ENCODE data around the gene SH3BP5.

Gene SH3BP5

GRCh38 chr3:15220056-15220455 is 112.3 kb downstream of the SH3BP5 start:
- Histone ChIP-seq H3K4me1 (ENCODE audit: control insufficient read depth, insufficient read depth, low read length, unreplicated experiment) (peaks cover 4% of the 10 kb centered on the region), H2AFZ (ENCODE audit: low read length, unreplicated experiment) (no peak overlapping the region), H3K79me2 (ENCODE audit: control insufficient read depth, insufficient read depth, low read length, unreplicated experiment) (no peaks in the 10 kb centered on the region), H3K4me3 (ENCODE audit: low read depth, low read length) (no peak overlapping the region), H3K27me3 (ENCODE audit: insufficient read depth, low read length) (no peaks in the 10 kb centered on the region), H3K27ac (ENCODE audit: low read depth, low read length) (no peak overlapping the region), H3K36me3 (ENCODE audit: insufficient read depth, low read length) (peaks cover 35% of the 10 kb centered on the region)

DNA sequence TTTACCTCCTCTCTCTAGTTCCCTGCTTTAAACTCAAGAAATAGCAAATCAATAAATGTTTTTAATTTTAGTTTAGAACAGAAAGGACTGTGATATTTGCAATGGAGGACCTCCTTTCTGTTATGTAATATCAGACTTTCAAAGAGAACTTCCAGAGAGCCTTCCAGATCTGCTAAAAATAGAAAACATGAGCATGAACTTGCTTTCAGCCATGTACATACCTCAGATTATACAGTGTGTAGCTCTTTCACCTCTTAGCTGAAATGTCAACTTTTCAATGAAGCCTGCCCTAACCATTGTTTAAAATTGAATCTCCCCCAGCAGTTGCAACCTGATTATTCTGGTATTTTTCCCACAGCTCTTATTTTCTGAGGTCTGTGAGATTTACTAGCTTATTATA is 113.7 kb downstream of the SH3BP5 start:
- Histone ChIP-seq H3K4me3 (ENCODE audit: low read depth, low read length) (no peak overlapping the region), H3K27me3 (ENCODE audit: insufficient read depth, low read length) (no peaks in the 10 kb centered on the region), H3K79me2 (ENCODE audit: control insufficient read depth, insufficient read depth, low read length, unreplicated experiment) (no peaks in the 10 kb centered on the region), H2AFZ (ENCODE audit: low read length, unreplicated experiment) (no peak overlapping the region), H3K36me3 (ENCODE audit: insufficient read depth, low read length) (peaks cover 27% of the 10 kb centered on the region), H3K27ac (ENCODE audit: low read depth, low read length) (no peak overlapping the region), H3K4me1 (ENCODE audit: control insufficient read depth, insufficient read depth, low read length, unreplicated experiment) (peaks cover 4% of the 10 kb centered on the region)

DNA sequence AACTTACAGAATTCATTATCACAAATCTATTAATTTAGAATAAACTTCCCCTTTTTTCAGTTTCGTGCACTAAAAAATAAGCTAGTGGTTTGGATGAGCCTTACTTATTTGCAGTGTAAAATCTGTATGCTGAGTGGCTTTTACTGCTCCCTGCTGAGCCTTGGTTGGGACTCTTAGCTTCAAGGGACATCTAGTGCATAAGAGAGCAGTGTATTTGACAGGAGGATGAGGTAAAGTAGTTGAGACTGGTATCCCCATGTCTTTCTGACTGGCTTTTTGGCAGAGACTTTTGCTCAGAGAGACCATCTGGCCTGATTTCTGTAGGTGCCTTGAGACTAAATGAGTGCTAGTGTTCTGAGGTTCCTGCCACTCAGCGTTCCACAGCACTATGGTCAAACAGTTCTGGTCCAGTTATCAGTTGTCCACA is 114.5 kb downstream of the SH3BP5 start:
- Histone ChIP-seq H3K36me3 (ENCODE audit: insufficient read depth, low read length) (peaks cover 29% of the 10 kb centered on the region), H3K27ac (ENCODE audit: low read depth, low read length) (no peak overlapping the region), H3K4me1 (ENCODE audit: control insufficient read depth, insufficient read depth, low read length, unreplicated experiment) (peaks cover 4% of the 10 kb centered on the region), H2AFZ (ENCODE audit: low read length, unreplicated experiment) (no peak overlapping the region), H3K4me3 (ENCODE audit: low read depth, low read length) (no peak overlapping the region), H3K79me2 (ENCODE audit: control insufficient read depth, insufficient read depth, low read length, unreplicated experiment) (no peaks in the 10 kb centered on the region), H3K27me3 (ENCODE audit: insufficient read depth, low read length) (no peaks in the 10 kb centered on the region)

- H3K79me2 ChIP-seq (ENCODE audit: control insufficient read depth, insufficient read depth, low read length, unreplicated experiment) = peaks cover 3% of the 10 kb centered on the region
- no peaks in the 10 kb centered on the region for H3K27me3 ChIP-seq (ENCODE audit: insufficient read depth, low read length)
- H3K36me3 ChIP-seq (ENCODE audit: insufficient read depth, low read length) = peaks cover 34% of the 10 kb centered on the region
- H3K4me1 ChIP-seq (ENCODE audit: control insufficient read depth, insufficient read depth, low read length, unreplicated experiment) = peaks cover 4% of the 10 kb centered on the region
- no peak overlapping the region for H3K27ac ChIP-seq (ENCODE audit: low read depth, low read length)
- no peak overlapping the region for H2AFZ ChIP-seq (ENCODE audit: low read length, unreplicated experiment)
- no peak overlapping the region for H3K4me3 ChIP-seq (ENCODE audit: low read depth, low read length)
These were observed 115.2 kb downstream of the SH3BP5 start for GRCh38 chr3:15217011-15217671.

DNA sequence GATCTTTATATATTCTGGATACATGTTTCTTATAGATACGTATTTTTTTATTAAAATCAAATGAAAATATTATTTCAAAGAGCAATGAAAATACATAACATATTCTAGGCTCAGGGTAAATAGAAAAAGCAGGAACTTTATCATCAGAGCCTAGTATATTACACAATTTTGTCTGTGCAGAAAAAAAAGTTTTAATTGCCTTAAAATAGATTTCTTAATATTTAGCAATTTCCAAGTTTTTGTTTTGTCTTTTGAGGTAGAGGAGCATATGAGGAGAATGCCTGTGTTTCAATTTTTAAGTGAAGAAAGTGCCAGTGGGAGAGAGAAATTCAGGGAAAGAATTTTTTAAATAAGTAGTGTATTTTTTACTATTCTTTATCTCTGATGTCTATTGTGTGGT is 115.9 kb downstream of the SH3BP5 start:
- Histone ChIP-seq H3K4me1 (ENCODE audit: control insufficient read depth, insufficient read depth, low read length, unreplicated experiment) (peaks cover 4% of the 10 kb centered on the region), H3K27me3 (ENCODE audit: insufficient read depth, low read length) (no peaks in the 10 kb centered on the region), H2AFZ (ENCODE audit: low read length, unreplicated experiment) (no peak overlapping the region), H3K27ac (ENCODE audit: low read depth, low read length) (no peak overlapping the region), H3K79me2 (ENCODE audit: control insufficient read depth, insufficient read depth, low read length, unreplicated experiment) (peaks cover 3% of the 10 kb centered on the region), H3K4me3 (ENCODE audit: low read depth, low read length) (no peak overlapping the region), H3K36me3 (ENCODE audit: insufficient read depth, low read length) (peaks cover 36% of the 10 kb centered on the region)

GRCh38 chr3:15215996-15216395 is 116.4 kb downstream of the SH3BP5 start:
- Histone ChIP-seq H3K27ac (ENCODE audit: low read depth, low read length) (no peak overlapping the region), H3K27me3 (ENCODE audit: insufficient read depth, low read length) (no peaks in the 10 kb centered on the region), H3K36me3 (ENCODE audit: insufficient read depth, low read length) (peaks cover 36% of the 10 kb centered on the region), H3K79me2 (ENCODE audit: control insufficient read depth, insufficient read depth, low read length, unreplicated experiment) (peaks cover 8% of the 10 kb centered on the region), H3K4me3 (ENCODE audit: low read depth, low read length) (no peak overlapping the region), H2AFZ (ENCODE audit: low read length, unreplicated experiment) (no peak overlapping the region), H3K4me1 (ENCODE audit: control insufficient read depth, insufficient read depth, low read length, unreplicated experiment) (peaks cover 4% of the 10 kb centered on the region)

DNA sequence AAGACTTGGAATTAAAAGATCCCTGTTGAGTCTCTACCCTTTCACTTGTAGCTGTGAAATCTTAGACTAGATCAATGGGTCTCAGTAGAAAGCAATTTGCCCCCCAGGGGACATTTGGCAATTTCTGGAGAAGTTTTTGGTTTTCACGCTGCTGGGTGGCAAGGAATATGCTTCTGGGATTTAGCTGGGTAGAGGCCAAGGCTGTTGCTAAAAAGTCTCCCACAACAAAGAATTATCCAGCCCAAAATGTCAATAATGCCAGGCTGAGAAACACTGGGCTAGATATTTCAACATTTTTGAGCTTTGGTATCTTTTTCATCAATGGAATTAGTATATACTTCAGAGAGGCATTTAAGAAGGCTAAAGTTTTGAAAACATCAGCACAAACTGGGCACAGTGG is 117.6 kb downstream of the SH3BP5 start:
- peaks cover 27% of the 10 kb centered on the region for H3K36me3 ChIP-seq (ENCODE audit: insufficient read depth, low read length)

DNA sequence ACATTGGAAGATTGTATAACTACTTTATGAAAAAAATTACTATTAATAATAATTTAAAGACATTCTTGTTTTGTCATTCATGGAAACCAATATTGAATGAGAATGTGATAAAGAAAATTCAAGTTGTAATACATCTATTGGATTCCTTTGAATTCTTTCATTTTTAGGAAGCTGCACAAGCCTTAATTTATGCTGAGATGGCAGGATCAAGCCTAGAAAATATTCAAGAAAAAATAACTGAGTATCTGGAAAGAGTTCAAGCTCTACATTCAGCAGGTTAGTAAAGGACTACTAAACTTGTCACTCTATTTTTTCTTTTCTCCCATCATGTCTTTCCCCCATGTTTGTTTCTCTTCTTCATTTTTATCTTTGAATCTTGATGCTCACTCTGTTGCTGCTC is 120.4 kb downstream of the SH3BP5 start:
- Histone ChIP-seq H3K4me1 (ENCODE audit: control insufficient read depth, insufficient read depth, low read length, unreplicated experiment) (peaks cover 15% of the 10 kb centered on the region), H3K4me3 (ENCODE audit: low read depth, low read length) (no peak overlapping the region), H3K36me3 (ENCODE audit: insufficient read depth, low read length) (peaks cover 10% of the 10 kb centered on the region), H3K27me3 (ENCODE audit: insufficient read depth, low read length) (no peaks in the 10 kb centered on the region), H2AFZ (ENCODE audit: low read length, unreplicated experiment) (no peak overlapping the region), H3K79me2 (ENCODE audit: control insufficient read depth, insufficient read depth, low read length, unreplicated experiment) (peaks cover 41% of the 10 kb centered on the region), H3K27ac (ENCODE audit: low read depth, low read length) (no peak overlapping the region)

More for the DNA sequence above, 117.6 kb downstream of the SH3BP5 start:
- Histone ChIP-seq H3K79me2 (ENCODE audit: control insufficient read depth, insufficient read depth, low read length, unreplicated experiment) (peaks cover 16% of the 10 kb centered on the region), H2AFZ (ENCODE audit: low read length, unreplicated experiment) (no peak overlapping the region), H3K4me1 (ENCODE audit: control insufficient read depth, insufficient read depth, low read length, unreplicated experiment) (peaks cover 4% of the 10 kb centered on the region), H3K27ac (ENCODE audit: low read depth, low read length) (no peak overlapping the region), H3K27me3 (ENCODE audit: insufficient read depth, low read length) (no peaks in the 10 kb centered on the region), H3K4me3 (ENCODE audit: low read depth, low read length) (no peak overlapping the region)

GRCh38 chr3:15207836-15208504 is 124.4 kb downstream of the SH3BP5 start:
- Histone ChIP-seq H2AFZ (ENCODE audit: low read length, unreplicated experiment) (no peak overlapping the region), H3K36me3 (ENCODE audit: insufficient read depth, low read length) (peaks cover 7% of the 10 kb centered on the region), H3K27me3 (ENCODE audit: insufficient read depth, low read length) (no peaks in the 10 kb centered on the region), H3K79me2 (ENCODE audit: control insufficient read depth, insufficient read depth, low read length, unreplicated experiment) (peaks cover 49% of the 10 kb centered on the region), H3K4me1 (ENCODE audit: control insufficient read depth, insufficient read depth, low read length, unreplicated experiment) (peaks cover 17% of the 10 kb centered on the region), H3K27ac (ENCODE audit: low read depth, low read length) (no peak overlapping the region), H3K4me3 (ENCODE audit: low read depth, low read length) (peak overlapping the region; percentile 100)

GRCh38 chr3:15206662-15207576 is 125.5 kb downstream of the SH3BP5 start:
- peak overlapping the region; percentile 100 for H3K4me3 ChIP-seq (ENCODE audit: low read depth, low read length)
- no peaks in the 10 kb centered on the region for H3K27me3 ChIP-seq (ENCODE audit: insufficient read depth, low read length)
- peak overlapping the region; percentile 90 for H2AFZ ChIP-seq (ENCODE audit: low read length, unreplicated experiment)
- H3K27ac ChIP-seq (ENCODE audit: low read depth, low read length) = peak overlapping the region; percentile 73
- H3K79me2 ChIP-seq (ENCODE audit: control insufficient read depth, insufficient read depth, low read length, unreplicated experiment) = peaks cover 46% of the 10 kb centered on the region
- H3K36me3 ChIP-seq (ENCODE audit: insufficient read depth, low read length) = peaks cover under 1% of the 10 kb centered on the region; the same call in 1 of the 2 replicates
- peaks cover 17% of the 10 kb centered on the region for H3K4me1 ChIP-seq (ENCODE audit: control insufficient read depth, insufficient read depth, low read length, unreplicated experiment)
